Breast epithelium (tissue), 3 donors: ENCODE measurements around the gene TMEM164.

Source experiments
- POLR2A ChIP-seq: fragments of 450-650 bp; IDR thresholded peaks from one replicate; pipeline ENCODE4 v1.6.1; 2016; ENCODE audit warnings: antibody characterized with exemption, mild to moderate bottlenecking, moderate library complexity
- TF ChIP-seq, protein P1 (sequence below), 3 donors: fragments of 450-650 bp; IDR thresholded peaks; one replicate each; pipeline ENCODE4 v1.5.1; 2016 to 2017; ENCODE audit warnings: antibody characterized with exemption in 3 of 3, mild to moderate bottlenecking in 3 of 3, moderate library complexity in 3 of 3

DNA sequence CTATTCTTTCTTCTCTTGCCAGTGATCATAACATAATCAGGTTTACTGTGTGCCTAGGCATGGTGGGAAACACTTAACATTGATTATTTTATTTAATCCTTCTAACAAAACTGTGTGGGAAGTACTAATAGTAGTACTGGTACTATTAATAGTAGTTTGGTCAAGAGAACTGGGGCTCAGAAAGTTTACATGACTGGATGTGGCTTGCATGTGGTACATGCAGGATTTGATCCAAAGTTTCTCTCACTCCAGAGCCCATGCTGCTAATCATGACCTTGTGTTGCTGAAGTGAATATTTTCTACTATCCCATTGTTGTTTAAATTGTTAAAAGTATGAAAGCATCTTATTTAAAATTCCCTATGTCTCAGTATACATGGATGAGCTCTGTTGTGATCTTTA, 78.4 kb downstream of the TMEM164 start:
- TF ChIP-seq, protein P1, sequence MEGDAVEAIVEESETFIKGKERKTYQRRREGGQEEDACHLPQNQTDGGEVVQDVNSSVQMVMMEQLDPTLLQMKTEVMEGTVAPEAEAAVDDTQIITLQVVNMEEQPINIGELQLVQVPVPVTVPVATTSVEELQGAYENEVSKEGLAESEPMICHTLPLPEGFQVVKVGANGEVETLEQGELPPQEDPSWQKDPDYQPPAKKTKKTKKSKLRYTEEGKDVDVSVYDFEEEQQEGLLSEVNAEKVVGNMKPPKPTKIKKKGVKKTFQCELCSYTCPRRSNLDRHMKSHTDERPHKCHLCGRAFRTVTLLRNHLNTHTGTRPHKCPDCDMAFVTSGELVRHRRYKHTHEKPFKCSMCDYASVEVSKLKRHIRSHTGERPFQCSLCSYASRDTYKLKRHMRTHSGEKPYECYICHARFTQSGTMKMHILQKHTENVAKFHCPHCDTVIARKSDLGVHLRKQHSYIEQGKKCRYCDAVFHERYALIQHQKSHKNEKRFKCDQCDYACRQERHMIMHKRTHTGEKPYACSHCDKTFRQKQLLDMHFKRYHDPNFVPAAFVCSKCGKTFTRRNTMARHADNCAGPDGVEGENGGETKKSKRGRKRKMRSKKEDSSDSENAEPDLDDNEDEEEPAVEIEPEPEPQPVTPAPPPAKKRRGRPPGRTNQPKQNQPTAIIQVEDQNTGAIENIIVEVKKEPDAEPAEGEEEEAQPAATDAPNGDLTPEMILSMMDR (IDR thresholded peaks at IDR 0.05), result no peak
- no peak for TF ChIP-seq POLR2A
